Heart left ventricle (tissue), 13 donors: ENCODE data around the gene S100A9.

ENCODE experiments used
- POLR2A ChIP-seq, 2 donors: fragments of 450-650 bp; IDR thresholded peaks; one replicate each; pipeline ENCODE4 v1.6.1; 2017; ENCODE audit warnings: antibody characterized with exemption in 2 of 2, mild to moderate bottlenecking in 2 of 2, moderate library complexity in 2 of 2
- TF ChIP-seq, protein P1 (sequence below), 12 donors: fragments of 200-600 bp; sonication (generic) in 4 of 12; IDR thresholded peaks; one replicate each; pipeline versions ENCODE4 v1.5.0 to v1.8.0; 2018 to 2022; ENCODE audit warnings: antibody characterized with exemption in 12 of 12, mild to moderate bottlenecking in 5 of 12
- donor health status: ischemic (EF 13 %, LVEDD 7.1; RV severe dilation, severe dysfunction).
- donor health status: DM: no; HTN: yes; CAD: no.
- donor health status: DM: no; HTN: no; CAD: no.
- donor health status: ischemic (EF 25% LVEDD 6.9; RV normal size, moderate dysfunction).
- donor health status: ischemic (EF 25% LVEDD 5.7; RV mildly dilated, moderate dysfunction).
- donor health status: ischemic (EF 35%, LVEDD 5.7; RV mildly dilated, moderate dysfunction).
- donor health status: nonischemic (EF 11% LVEDD 7.7; RV severe dilation, severe dysfunction).
- donor health status: DM: yes; HTN: yes; CAD: no.
- donor health status: PGD.
- donor health status: ischemic (EF 29% LVEDD 5.4; RV normal size, mild dysfunction).
- donor health status: nonischemic (EF 23%, LVEDD 6.1; RV moderate dilation, normal function).

DNA sequence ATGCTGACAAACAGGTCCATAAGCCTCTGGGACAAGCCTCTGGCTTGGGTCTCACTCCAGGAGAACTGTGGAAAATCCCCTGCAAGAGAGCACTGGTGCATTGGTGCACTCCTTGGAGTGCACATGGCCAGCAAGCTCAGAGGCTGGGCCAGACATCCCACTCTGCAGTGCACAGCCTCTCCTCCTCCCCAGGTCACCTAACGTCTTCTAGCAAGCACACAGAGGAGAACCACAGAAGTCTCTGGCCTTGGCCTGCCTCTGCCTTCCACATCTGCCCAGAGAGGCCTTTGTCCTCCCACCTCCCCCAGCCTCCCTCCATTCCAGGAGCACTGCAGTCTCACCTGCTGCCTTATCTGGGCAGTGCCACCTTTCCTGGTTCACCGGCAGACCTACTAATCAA, 49.1 kb upstream of the S100A9 start:
- no peak for TF ChIP-seq POLR2A (IDR thresholded peaks at IDR 0.05)
- TF ChIP-seq, protein P1, sequence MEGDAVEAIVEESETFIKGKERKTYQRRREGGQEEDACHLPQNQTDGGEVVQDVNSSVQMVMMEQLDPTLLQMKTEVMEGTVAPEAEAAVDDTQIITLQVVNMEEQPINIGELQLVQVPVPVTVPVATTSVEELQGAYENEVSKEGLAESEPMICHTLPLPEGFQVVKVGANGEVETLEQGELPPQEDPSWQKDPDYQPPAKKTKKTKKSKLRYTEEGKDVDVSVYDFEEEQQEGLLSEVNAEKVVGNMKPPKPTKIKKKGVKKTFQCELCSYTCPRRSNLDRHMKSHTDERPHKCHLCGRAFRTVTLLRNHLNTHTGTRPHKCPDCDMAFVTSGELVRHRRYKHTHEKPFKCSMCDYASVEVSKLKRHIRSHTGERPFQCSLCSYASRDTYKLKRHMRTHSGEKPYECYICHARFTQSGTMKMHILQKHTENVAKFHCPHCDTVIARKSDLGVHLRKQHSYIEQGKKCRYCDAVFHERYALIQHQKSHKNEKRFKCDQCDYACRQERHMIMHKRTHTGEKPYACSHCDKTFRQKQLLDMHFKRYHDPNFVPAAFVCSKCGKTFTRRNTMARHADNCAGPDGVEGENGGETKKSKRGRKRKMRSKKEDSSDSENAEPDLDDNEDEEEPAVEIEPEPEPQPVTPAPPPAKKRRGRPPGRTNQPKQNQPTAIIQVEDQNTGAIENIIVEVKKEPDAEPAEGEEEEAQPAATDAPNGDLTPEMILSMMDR (IDR thresholded peaks at IDR 0.05): no peak
